ENCODE results near the gene RBM19. TPM values are rescaled to one million over a fixed set of nuclear protein-coding genes. Genes with fewer than 3 reads are reported as not detected.

RBM19 gene
- total and polyA plus RNA-seq, 2 donors (not counting 3 experiments of a cell fraction or from before 2014, with no cell fraction given): 13.2 to 34.4 TPM

DNA sequence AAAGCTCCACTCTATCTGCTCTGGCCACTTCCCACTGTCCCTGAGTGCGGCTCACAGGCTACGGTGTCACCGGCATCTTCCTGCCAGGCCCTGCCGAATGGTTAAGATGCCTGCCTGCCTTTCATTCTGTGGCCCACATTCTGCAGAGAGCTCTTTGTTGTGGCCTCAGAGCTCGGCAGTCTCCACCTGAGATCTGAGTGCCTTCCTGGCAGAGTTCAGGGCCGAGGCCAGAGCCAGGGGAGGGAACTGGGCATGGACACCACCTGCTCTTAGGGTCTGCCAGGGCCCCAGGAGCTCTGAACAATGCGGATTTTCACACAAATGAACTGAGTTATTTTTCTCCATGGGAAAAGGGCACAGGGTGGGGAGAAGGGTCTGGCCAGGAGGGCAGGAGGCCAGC, 127.2 kb downstream of the RBM19 start:
- FAIRE-seq (no peak), DNase-seq (ENCODE audit: low read depth, low spot score) (no peak)
- no peaks in the 10 kb centered on the region for H3K4me1 ChIP-seq (ENCODE audit: control insufficient read depth, extremely low read depth, insufficient read depth, low read length)
- H3K4me2 ChIP-seq (ENCODE audit: insufficient read depth, low read length): no peak overlapping the region
- ChIA-PET POLR2A (no interaction called here), CTCF (no interaction called here)
- no peak overlapping the region for H3K4me3 ChIP-seq (replicated peaks in 1 of 3; ENCODE audit: insufficient read depth in 1 of 3, low read depth in 1 of 3, low read length in 3 of 3)
- no peaks in the 10 kb centered on the region for H3K27me3 ChIP-seq (ENCODE audit: control insufficient read depth in 2 of 2, insufficient read depth in 2 of 2, low read length in 2 of 2)
- no TSS peak for BruUV-seq (replicated peaks)
- no peak overlapping the region for H3K27ac ChIP-seq (ENCODE audit: insufficient read depth, low read depth, low read length)
- H4K20me1 ChIP-seq (replicated peaks; ENCODE audit: control insufficient read depth, extremely low read depth, insufficient read depth, low read length): no peaks in the 10 kb centered on the region
- H3K9me1 ChIP-seq (replicated peaks; ENCODE audit: control insufficient read depth, extremely low read depth, insufficient read depth, low read length): no peaks in the 10 kb centered on the region
- H3K9ac ChIP-seq (replicated peaks; ENCODE audit: extremely low read depth, insufficient read depth, low read length): no peak overlapping the region
- TF ChIP-seq POLR2AphosphoS5 (IDR thresholded peaks at IDR 0.05; ENCODE audit: insufficient read depth, low read depth, low read length) (no peak), MYC (IDR thresholded peaks at IDR 0.05; ENCODE audit: low read depth, low read length) (no peak)
- dilution Hi-C loops (cut with MboI; ENCODE audit: extremely low pct_ligation_motif_present, low sequenced_read_pairs): no loop called here
- no peaks in the 10 kb centered on the region for H3K79me2 ChIP-seq (ENCODE audit: control insufficient read depth, insufficient read depth, low read length)
- H2AFZ ChIP-seq (ENCODE audit: low read depth, low read length): no peak overlapping the region
- no peaks in the 10 kb centered on the region for H3K36me3 ChIP-seq (ENCODE audit: control insufficient read depth in 2 of 2, extremely low read depth in 1 of 2, insufficient read depth in 2 of 2, low read length in 2 of 2)
- intact Hi-C loops (cut with micrococcal nuclease): no loop called here
- H3K9me3 ChIP-seq (replicated peaks; ENCODE audit: control insufficient read depth, insufficient read depth, low read length): no peaks in the 10 kb centered on the region

- Histone ChIP-seq H3K4me1 (ENCODE audit: control insufficient read depth, extremely low read depth, insufficient read depth, low read length) (no peaks in the 10 kb centered on the region), H3K9me1 (replicated peaks; ENCODE audit: control insufficient read depth, extremely low read depth, insufficient read depth, low read length) (no peaks in the 10 kb centered on the region), H4K20me1 (replicated peaks; ENCODE audit: control insufficient read depth, extremely low read depth, insufficient read depth, low read length) (no peaks in the 10 kb centered on the region), H3K27ac (ENCODE audit: insufficient read depth, low read depth, low read length) (no peak overlapping the region), H3K36me3 (ENCODE audit: control insufficient read depth in 2 of 2, extremely low read depth in 1 of 2, insufficient read depth in 2 of 2, low read length in 2 of 2) (no peaks in the 10 kb centered on the region), H3K27me3 (ENCODE audit: control insufficient read depth in 2 of 2, insufficient read depth in 2 of 2, low read length in 2 of 2) (no peaks in the 10 kb centered on the region), H3K4me2 (ENCODE audit: insufficient read depth, low read length) (no peak overlapping the region), H3K4me3 (replicated peaks in 1 of 3; ENCODE audit: insufficient read depth in 1 of 3, low read depth in 1 of 3, low read length in 3 of 3) (no peak overlapping the region), H3K9ac (replicated peaks; ENCODE audit: extremely low read depth, insufficient read depth, low read length) (no peak overlapping the region), H2AFZ (ENCODE audit: low read depth, low read length) (no peak overlapping the region), H3K9me3 (replicated peaks; ENCODE audit: control insufficient read depth, insufficient read depth, low read length) (no peaks in the 10 kb centered on the region), H3K79me2 (ENCODE audit: control insufficient read depth, insufficient read depth, low read length) (no peaks in the 10 kb centered on the region)
- dilution Hi-C loops (cut with MboI; ENCODE audit: extremely low pct_ligation_motif_present, low sequenced_read_pairs): no loop called here
- CTCF ChIA-PET: no interaction called here
- no peak for FAIRE-seq
- no TSS peak for BruUV-seq (replicated peaks)
- DNase-seq (ENCODE audit: low read depth, low spot score): no peak
- intact Hi-C loops (cut with micrococcal nuclease): no loop called here
- POLR2A ChIA-PET: no interaction called here
- TF ChIP-seq, protein P1, sequence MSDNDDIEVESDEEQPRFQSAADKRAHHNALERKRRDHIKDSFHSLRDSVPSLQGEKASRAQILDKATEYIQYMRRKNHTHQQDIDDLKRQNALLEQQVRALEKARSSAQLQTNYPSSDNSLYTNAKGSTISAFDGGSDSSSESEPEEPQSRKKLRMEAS (IDR thresholded peaks at IDR 0.05; ENCODE audit: insufficient read depth, insufficient read length): no peak
- no peak for TF ChIP-seq MYC (IDR thresholded peaks at IDR 0.05; ENCODE audit: low read depth, low read length)
- TF ChIP-seq POLR2AphosphoS5 (IDR thresholded peaks at IDR 0.05; ENCODE audit: insufficient read depth, low read depth, low read length): no peak
- TF ChIP-seq FOS (IDR thresholded peaks at IDR 0.05; ENCODE audit: borderline replicate concordance, insufficient read depth, low read length): no peak
- TF ChIP-seq JUN (IDR thresholded peaks at IDR 0.05; ENCODE audit: borderline replicate concordance, insufficient read depth, insufficient read length, low read depth): no peak
- no peak for TF ChIP-seq EZH2 (IDR thresholded peaks at IDR 0.05; ENCODE audit: borderline replicate concordance, low read depth, low read length, severe bottlenecking)
- no peak for TF ChIP-seq GATA2 (IDR thresholded peaks at IDR 0.05; ENCODE audit: insufficient read depth, insufficient read length, low read depth, low read length)
- no peak for TF ChIP-seq POLR2A (IDR thresholded peaks at IDR 0.05; ENCODE audit: low read depth, low read length)
- TF ChIP-seq, protein P2, sequence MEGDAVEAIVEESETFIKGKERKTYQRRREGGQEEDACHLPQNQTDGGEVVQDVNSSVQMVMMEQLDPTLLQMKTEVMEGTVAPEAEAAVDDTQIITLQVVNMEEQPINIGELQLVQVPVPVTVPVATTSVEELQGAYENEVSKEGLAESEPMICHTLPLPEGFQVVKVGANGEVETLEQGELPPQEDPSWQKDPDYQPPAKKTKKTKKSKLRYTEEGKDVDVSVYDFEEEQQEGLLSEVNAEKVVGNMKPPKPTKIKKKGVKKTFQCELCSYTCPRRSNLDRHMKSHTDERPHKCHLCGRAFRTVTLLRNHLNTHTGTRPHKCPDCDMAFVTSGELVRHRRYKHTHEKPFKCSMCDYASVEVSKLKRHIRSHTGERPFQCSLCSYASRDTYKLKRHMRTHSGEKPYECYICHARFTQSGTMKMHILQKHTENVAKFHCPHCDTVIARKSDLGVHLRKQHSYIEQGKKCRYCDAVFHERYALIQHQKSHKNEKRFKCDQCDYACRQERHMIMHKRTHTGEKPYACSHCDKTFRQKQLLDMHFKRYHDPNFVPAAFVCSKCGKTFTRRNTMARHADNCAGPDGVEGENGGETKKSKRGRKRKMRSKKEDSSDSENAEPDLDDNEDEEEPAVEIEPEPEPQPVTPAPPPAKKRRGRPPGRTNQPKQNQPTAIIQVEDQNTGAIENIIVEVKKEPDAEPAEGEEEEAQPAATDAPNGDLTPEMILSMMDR (IDR thresholded peaks at IDR 0.05; ENCODE audit: extremely low read depth in 1 of 2, insufficient read depth in 1 of 2, low read depth in 1 of 2, low read length in 2 of 2): no peak
These were observed 128.4 kb downstream of the RBM19 start for GRCh38 chr12:113837528-113838296.

Measured in endothelial cell of umbilical vein (primary cell).